ENCODE data around the gene ARRDC3. TPM values are rescaled to one million over a fixed set of nuclear protein-coding genes. Genes with fewer than 3 reads are reported as not detected.

Gene ARRDC3
- total and polyA plus RNA-seq, 9 of the 15 experiments (the other 6 are each of a cell fraction or from before 2014, with no cell fraction given): 15.3 to 58.1 (median 39.4) TPM

DNA sequence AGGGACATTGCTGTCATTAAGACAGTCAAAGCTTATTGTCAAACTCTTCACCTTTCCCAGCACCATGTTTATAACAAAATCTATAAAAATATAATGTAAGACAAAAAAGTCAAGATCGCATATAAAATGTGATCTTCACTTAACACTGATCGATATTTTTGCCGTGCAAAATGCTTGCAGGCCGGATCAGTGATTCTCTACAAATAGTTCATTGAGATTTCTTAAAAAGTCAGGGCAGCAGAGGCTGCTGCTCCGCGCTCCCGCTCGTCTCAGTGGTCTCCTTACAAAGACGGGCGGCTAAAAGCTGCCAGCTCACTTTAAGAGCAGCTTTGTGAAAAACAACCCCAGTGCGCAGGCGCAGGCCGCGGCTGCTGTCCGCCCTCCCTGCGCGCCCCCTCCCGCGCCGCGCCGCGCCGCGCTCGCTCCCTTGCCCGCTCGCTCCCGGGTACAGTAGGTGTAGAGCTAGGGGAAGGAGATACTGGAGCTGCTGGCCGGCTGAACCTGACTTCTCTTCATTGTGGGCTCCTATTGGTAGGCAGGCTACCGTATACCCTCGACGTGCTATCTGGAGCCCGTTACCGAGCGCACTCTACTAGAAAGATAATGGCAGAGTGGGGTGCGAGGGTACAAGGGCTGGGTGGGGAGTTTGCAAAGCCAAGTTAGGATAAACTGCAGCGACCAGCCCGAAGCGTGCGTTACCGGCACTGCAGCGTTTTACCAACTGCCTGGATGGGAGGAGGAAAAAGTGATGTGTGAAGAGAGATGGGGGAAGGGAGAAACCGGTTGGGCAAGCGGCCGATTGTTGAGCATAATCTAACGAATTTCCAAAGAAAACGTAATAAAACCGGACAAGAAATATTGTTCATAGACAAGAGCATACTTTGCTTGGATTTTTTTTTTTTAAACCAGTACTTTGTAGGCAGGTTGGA, at the start of gene ARRDC3 (continued):
- TF ChIP-seq, protein P1, sequence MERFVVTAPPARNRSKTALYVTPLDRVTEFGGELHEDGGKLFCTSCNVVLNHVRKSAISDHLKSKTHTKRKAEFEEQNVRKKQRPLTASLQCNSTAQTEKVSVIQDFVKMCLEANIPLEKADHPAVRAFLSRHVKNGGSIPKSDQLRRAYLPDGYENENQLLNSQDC (CRISPR knock-in tag; IDR thresholded peaks at IDR 0.05): peak; percentile 1; the same call in 1 of the 2 replicates
- TF ChIP-seq ZNF384 (IDR thresholded peaks at IDR 0.05; ENCODE audit: low read depth, low read length) (peak; percentile 8; the same call in 1 of the 2 replicates), DPF2 (IDR thresholded peaks at IDR 0.05) (peak; percentile 38), ILF3 (IDR thresholded peaks at IDR 0.05; ENCODE audit: borderline replicate concordance) (peak; percentile 92), SOX6 (IDR thresholded peaks at IDR 0.05) (peak; percentile 38), FOXM1 (IDR thresholded peaks at IDR 0.05; ENCODE audit: low read depth) (0 out of 2 replicates have a peak, but pooled peaks have one; percentile 13), FOXM1 (CRISPR knock-in tag; IDR thresholded peaks at IDR 0.05; ENCODE audit: low read depth) (peak; percentile 79; the same call in 1 of the 2 replicates), HDAC3 (IDR thresholded peaks at IDR 0.05; ENCODE audit: borderline replicate concordance, partially characterized antibody) (peak; percentile 20), NUFIP1 (IDR thresholded peaks at IDR 0.05; ENCODE audit: partially characterized antibody) (no peak), RNF2 (IDR thresholded peaks at IDR 0.05) (peak; percentile 68; the same call in 1 of the 2 replicates), GTF2E2 (tag; IDR thresholded peaks at IDR 0.05) (peak; percentile 99), ZBED1 (IDR thresholded peaks at IDR 0.05) (peak; percentile 82; the same call in 1 of the 2 replicates), ZNF764 (CRISPR knock-in tag; IDR thresholded peaks at IDR 0.05; ENCODE audit: low read depth) (0 out of 2 replicates have a peak, but pooled peaks have one; percentile 29), POLR2AphosphoS2 (IDR thresholded peaks at IDR 0.05; ENCODE audit: low read length) (peak; percentile 69; the same call in 1 of the 2 replicates), ZNF644 (tag; IDR thresholded peaks at IDR 0.05; ENCODE audit: low read depth) (peak; percentile 63; the same call in 1 of the 2 replicates)
- TF ChIP-seq, protein P2, sequence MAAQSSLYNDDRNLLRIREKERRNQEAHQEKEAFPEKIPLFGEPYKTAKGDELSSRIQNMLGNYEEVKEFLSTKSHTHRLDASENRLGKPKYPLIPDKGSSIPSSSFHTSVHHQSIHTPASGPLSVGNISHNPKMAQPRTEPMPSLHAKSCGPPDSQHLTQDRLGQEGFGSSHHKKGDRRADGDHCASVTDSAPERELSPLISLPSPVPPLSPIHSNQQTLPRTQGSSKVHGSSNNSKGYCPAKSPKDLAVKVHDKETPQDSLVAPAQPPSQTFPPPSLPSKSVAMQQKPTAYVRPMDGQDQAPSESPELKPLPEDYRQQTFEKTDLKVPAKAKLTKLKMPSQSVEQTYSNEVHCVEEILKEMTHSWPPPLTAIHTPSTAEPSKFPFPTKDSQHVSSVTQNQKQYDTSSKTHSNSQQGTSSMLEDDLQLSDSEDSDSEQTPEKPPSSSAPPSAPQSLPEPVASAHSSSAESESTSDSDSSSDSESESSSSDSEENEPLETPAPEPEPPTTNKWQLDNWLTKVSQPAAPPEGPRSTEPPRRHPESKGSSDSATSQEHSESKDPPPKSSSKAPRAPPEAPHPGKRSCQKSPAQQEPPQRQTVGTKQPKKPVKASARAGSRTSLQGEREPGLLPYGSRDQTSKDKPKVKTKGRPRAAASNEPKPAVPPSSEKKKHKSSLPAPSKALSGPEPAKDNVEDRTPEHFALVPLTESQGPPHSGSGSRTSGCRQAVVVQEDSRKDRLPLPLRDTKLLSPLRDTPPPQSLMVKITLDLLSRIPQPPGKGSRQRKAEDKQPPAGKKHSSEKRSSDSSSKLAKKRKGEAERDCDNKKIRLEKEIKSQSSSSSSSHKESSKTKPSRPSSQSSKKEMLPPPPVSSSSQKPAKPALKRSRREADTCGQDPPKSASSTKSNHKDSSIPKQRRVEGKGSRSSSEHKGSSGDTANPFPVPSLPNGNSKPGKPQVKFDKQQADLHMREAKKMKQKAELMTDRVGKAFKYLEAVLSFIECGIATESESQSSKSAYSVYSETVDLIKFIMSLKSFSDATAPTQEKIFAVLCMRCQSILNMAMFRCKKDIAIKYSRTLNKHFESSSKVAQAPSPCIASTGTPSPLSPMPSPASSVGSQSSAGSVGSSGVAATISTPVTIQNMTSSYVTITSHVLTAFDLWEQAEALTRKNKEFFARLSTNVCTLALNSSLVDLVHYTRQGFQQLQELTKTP (IDR thresholded peaks at IDR 0.05; ENCODE audit: low read depth in 1 of 2, partially characterized antibody in 2 of 2): peak; percentile 36 to 85
- TF ChIP-seq, protein P3, sequence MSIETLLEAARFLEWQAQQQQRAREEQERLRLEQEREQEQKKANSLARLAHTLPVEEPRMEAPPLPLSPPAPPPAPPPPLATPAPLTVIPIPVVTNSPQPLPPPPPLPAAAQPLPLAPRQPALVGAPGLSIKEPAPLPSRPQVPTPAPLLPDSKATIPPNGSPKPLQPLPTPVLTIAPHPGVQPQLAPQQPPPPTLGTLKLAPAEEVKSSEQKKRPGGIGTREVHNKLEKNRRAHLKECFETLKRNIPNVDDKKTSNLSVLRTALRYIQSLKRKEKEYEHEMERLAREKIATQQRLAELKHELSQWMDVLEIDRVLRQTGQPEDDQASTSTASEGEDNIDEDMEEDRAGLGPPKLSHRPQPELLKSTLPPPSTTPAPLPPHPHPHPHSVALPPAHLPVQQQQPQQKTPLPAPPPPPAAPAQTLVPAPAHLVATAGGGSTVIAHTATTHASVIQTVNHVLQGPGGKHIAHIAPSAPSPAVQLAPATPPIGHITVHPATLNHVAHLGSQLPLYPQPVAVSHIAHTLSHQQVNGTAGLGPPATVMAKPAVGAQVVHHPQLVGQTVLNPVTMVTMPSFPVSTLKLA (conservative IDR thresholded peaks at IDR 0.05): peak; percentile 47 to 64; a peak in 2 of 4 replicates
- TF ChIP-seq, protein P4, sequence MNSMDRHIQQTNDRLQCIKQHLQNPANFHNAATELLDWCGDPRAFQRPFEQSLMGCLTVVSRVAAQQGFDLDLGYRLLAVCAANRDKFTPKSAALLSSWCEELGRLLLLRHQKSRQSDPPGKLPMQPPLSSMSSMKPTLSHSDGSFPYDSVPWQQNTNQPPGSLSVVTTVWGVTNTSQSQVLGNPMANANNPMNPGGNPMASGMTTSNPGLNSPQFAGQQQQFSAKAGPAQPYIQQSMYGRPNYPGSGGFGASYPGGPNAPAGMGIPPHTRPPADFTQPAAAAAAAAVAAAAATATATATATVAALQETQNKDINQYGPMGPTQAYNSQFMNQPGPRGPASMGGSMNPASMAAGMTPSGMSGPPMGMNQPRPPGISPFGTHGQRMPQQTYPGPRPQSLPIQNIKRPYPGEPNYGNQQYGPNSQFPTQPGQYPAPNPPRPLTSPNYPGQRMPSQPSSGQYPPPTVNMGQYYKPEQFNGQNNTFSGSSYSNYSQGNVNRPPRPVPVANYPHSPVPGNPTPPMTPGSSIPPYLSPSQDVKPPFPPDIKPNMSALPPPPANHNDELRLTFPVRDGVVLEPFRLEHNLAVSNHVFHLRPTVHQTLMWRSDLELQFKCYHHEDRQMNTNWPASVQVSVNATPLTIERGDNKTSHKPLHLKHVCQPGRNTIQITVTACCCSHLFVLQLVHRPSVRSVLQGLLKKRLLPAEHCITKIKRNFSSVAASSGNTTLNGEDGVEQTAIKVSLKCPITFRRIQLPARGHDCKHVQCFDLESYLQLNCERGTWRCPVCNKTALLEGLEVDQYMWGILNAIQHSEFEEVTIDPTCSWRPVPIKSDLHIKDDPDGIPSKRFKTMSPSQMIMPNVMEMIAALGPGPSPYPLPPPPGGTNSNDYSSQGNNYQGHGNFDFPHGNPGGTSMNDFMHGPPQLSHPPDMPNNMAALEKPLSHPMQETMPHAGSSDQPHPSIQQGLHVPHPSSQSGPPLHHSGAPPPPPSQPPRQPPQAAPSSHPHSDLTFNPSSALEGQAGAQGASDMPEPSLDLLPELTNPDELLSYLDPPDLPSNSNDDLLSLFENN (IDR thresholded peaks at IDR 0.05; ENCODE audit: low read depth in 2 of 2, low read length in 2 of 2): peak in 1 of 2 experiments; percentile 89; a peak in 2 of 4 replicates
